Fibroblast of peridontal ligament (primary cell): ENCODE results near the gene ZNF628.
"Not testable (repeated sequence)": the region's sequence is repeated elsewhere in the genome, so short reads cannot be mapped to it uniquely, and the experiment has no call there.

Experiments
- DNase-seq: peaks from one replicate; pipeline ENCODE4 v3.0.0-alpha.2; 2010; ENCODE audit errors: extremely low read depth

The ZNF628 gene

GRCh38 chr19:55476100-55476775 lies at the start of gene ZNF628:
TSS of gene ZNF628 (plus strand) at chr19:55476617. CDS start at chr19:55479911, 3,294 bp downstream.
- peak; percentile 96 for DNase-seq

- no peak for DNase-seq
These were observed 45.2 kb upstream of the ZNF628 start for GRCh38 chr19:55431183-55431582.

GRCh38 chr19:55432241-55432959 lies 44.0 kb upstream of the ZNF628 start:
- no peak for DNase-seq

- DNase-seq = no peak
These were observed 43.1 kb upstream of the ZNF628 start for GRCh38 chr19:55433292-55433691.

GRCh38 chr19:55434356-55434919 lies 42.0 kb upstream of the ZNF628 start:
- DNase-seq = no peak

- DNase-seq = no peak
These were observed 41.4 kb upstream of the ZNF628 start for GRCh38 chr19:55435020-55435419.

- DNase-seq = no peak
These were observed 39.6 kb upstream of the ZNF628 start for GRCh38 chr19:55436847-55437246.

GRCh38 chr19:55437410-55437809 lies 39.0 kb upstream of the ZNF628 start:
- DNase-seq = peak; percentile 56

GRCh38 chr19:55439052-55439451 lies 37.4 kb upstream of the ZNF628 start:
- DNase-seq = no peak

- DNase-seq = no peak
These were observed 35.9 kb upstream of the ZNF628 start for GRCh38 chr19:55440411-55441105.

GRCh38 chr19:55441319-55441691 lies 35.1 kb upstream of the ZNF628 start:
- no peak for DNase-seq

- DNase-seq = no peak
These were observed 34.6 kb upstream of the ZNF628 start for GRCh38 chr19:55441692-55442321.

- no peak for DNase-seq
These were observed 34.0 kb upstream of the ZNF628 start for GRCh38 chr19:55442372-55442961.

- DNase-seq = no peak
These were observed 33.2 kb upstream of the ZNF628 start, which contains the start of gene SHISA7 for GRCh38 chr19:55443045-55443823. TSS of gene SHISA7 (minus strand) at chr19:55443300. CDS start at chr19:55442863, 437 bp downstream.

GRCh38 chr19:55443824-55444480 lies 32.5 kb upstream of the ZNF628 start:
- no peak for DNase-seq

- DNase-seq = no peak
These were observed 31.8 kb upstream of the ZNF628 start for GRCh38 chr19:55444646-55445045.

GRCh38 chr19:55446060-55446459 lies 30.4 kb upstream of the ZNF628 start:
- no peak for DNase-seq

- DNase-seq = peak; percentile 34
These were observed 28.8 kb upstream of the ZNF628 start for GRCh38 chr19:55447421-55448174.

- not testable (repeated sequence) for DNase-seq
These were observed 28.3 kb upstream of the ZNF628 start for GRCh38 chr19:55448175-55448490.

- no peak for DNase-seq
These were observed 26.9 kb upstream of the ZNF628 start for GRCh38 chr19:55449469-55449868.
